PC-9 (cell line): Measurements from ENCODE around the gene DNM3. TPM values are rescaled to one million over a fixed set of nuclear protein-coding genes. Genes with fewer than 3 reads are reported as not detected.

ENCODE experiments used
- BruUV-seq: library from RNA; stranded (reverse); fragments of 400-500 nt; replicated peaks from 2 replicates; lab custom pipeline; 2021; lab: Mats Ljungman, UMichigan
- CTCF ChIA-PET: fragments of 300-600 bp; sonication (Branson Sonifier 250); formaldehyde crosslinking; loops from one replicate; lab custom pipeline; 2022; ENCODE audit warnings: antibody characterized with exemption; lab: Charles Lee
- POLR2A ChIA-PET: fragments of 300-600 bp; sonication (Branson Sonifier 250); formaldehyde crosslinking; loops from one replicate; lab custom pipeline; 2022; ENCODE audit warnings: antibody characterized with exemption; ENCODE audit not compliant: unreplicated experiment; lab: Charles Lee
- DNase-seq, 2 experiments: peaks; one replicate each; pipeline versions ENCODE4 v3.0.0 to v3.0.0-alpha.2; 2015 to 2022; ENCODE audit warnings: mixed read lengths in 1 of 2
- H2AFZ ChIP-seq: fragments of 200-600 bp; sonication (generic); 2 replicates; pipeline ENCODE4 v1.8.1; 2017; ENCODE audit warnings: antibody characterized with exemption
- H3F3A ChIP-seq: fragments of 200-600 bp; sonication (generic); 2 replicates; pipeline ENCODE4 v1.8.1; 2017; ENCODE audit warnings: antibody characterized with exemption, mild to moderate bottlenecking, low read depth; ENCODE audit not compliant: insufficient read depth
- H3K27ac ChIP-seq: fragments of 200-600 bp; sonication (generic); 2 replicates; pipeline ENCODE4 v1.6.1; 2016; ENCODE audit warnings: mixed run types
- H3K27me3 ChIP-seq: fragments of 200-600 bp; sonication (generic); 2 replicates; pipeline ENCODE4 v1.6.1; 2016; ENCODE audit warnings: low read depth, mixed run types; ENCODE audit not compliant: insufficient read depth
- H3K36me3 ChIP-seq: fragments of 200-600 bp; sonication (generic); 2 replicates; pipeline ENCODE4 v1.6.1; 2016; ENCODE audit warnings: low read depth, mixed run types
- H3K4me1 ChIP-seq: fragments of 200-600 bp; sonication (generic); replicated peaks from 2 replicates; pipeline ENCODE4 v1.6.1; 2016; ENCODE audit warnings: mixed run types; ENCODE audit not compliant: insufficient read depth
- H3K4me2 ChIP-seq: fragments of 200-600 bp; sonication (generic); 2 replicates; pipeline ENCODE4 v1.6.1; 2017; ENCODE audit warnings: mixed run types
- H3K4me3 ChIP-seq: fragments of 200-600 bp; sonication (generic); 2 replicates; pipeline ENCODE4 v1.6.1; 2016; ENCODE audit warnings: mixed run types
- H3K79me2 ChIP-seq: fragments of 200-600 bp; sonication (generic); 2 replicates; pipeline ENCODE4 v1.6.1; 2017; ENCODE audit warnings: low read depth, mixed run types
- H3K9me2 ChIP-seq: fragments of 200-600 bp; sonication (generic); 2 replicates; pipeline ENCODE4 v1.8.1; 2017; ENCODE audit warnings: mild to moderate bottlenecking; ENCODE audit not compliant: insufficient read depth
- H3K9me3 ChIP-seq: fragments of 200-600 bp; sonication (generic); 2 replicates; pipeline ENCODE4 v1.8.1; 2016; ENCODE audit warnings: low read depth; ENCODE audit not compliant: insufficient read depth
- H4K20me1 ChIP-seq: fragments of 200-600 bp; sonication (generic); 2 replicates; pipeline ENCODE4 v1.8.1; 2017; ENCODE audit not compliant: insufficient read depth
- EZH2 ChIP-seq: fragments of 200-600 bp; sonication (generic); IDR thresholded peaks from 2 replicates; pipeline ENCODE4 v1.8.0; 2017; ENCODE audit warnings: antibody characterized with exemption, low read depth
- intact Hi-C: fragments of 100-400 bp; cut with micrococcal nuclease; formaldehyde crosslinking; loops from one replicate; pipeline ENCODE4 v1.10.0; 2022; ENCODE audit not compliant: unreplicated experiment
- total RNA-seq: library from RNA; stranded (reverse); gene quantifications from 2 replicates; pipeline ENCODE4 v1.2.3, GENCODE V29; 2021
- TF ChIP-seq, protein P1 (sequence below): fragments of 200-600 bp; sonication (generic); conservative IDR thresholded peaks from 2 replicates; pipeline ENCODE4 v1.6.1; 2017; ENCODE audit warnings: mixed run types, antibody characterized with exemption, mild to moderate bottlenecking, moderate library complexity

DNM3 gene
- total RNA-seq, 1 experiment from 2014 or later: 1.7 TPM

DNA sequence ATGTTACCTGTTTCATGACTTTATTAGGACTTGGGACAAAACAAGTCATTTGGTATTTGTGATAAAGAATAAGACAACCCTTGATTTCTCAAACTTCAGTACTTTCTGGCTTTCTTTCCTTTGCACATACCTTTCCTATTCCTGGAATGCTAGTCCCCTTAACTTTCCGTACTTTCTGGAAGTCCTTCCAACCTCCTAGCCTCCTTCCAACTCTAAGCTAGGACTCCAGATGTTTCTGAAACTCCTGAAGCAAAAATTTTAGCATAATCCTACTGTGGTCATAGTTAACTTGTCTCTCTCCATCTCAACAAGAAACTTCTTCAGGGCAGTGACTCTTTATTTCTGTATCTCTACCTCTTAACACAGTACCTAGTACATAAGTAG, 559.4 kb downstream of the DNM3 start:
- Histone ChIP-seq H3K36me3 (no peaks in the 10 kb centered on the region), H3K27me3 (no peaks in the 10 kb centered on the region), H3K9me3 (no peaks in the 10 kb centered on the region), H3K4me2 (no peak overlapping the region), H3K4me1 (no peaks in the 10 kb centered on the region), H3K9me2 (0 out of 2 replicates have a peak, but pooled peaks cover 9% of the 10 kb centered on the region), H3K79me2 (no peaks in the 10 kb centered on the region), H3K4me3 (no peak overlapping the region), H3F3A (no peaks in the 10 kb centered on the region), H3K27ac (no peak overlapping the region), H4K20me1 (no peaks in the 10 kb centered on the region), H2AFZ (no peak overlapping the region)
- no TSS peak for BruUV-seq
- ChIA-PET CTCF (interaction anchor here (0.6 kb wide), 1 partner anchor 757 kb away, joined by 4 read pairs; no protein-coding TSS in a partner anchor), POLR2A (no interaction called here)
- no peak for DNase-seq
- no peak for TF ChIP-seq EZH2
- intact Hi-C loops: no loop called here

DNA sequence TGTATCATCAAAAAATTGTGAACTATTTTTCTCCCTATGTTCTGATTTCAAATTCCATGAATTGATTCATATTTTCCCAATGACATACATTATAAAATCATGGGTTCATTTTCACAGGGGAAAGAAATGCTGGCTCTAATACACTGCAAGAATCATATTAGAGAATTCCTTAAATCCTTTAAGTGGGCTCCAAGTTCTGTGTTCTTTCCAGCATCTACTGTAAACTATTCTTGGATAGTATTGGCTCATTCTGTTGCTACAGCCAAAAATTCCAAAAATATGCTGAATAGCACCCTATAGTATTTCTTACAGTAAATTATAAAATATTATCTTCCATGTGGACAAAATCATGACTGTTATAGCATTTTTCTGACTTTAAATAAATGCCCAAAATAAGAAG, 560.2 kb downstream of the DNM3 start:
- H3K9me2 ChIP-seq: 0 out of 2 replicates have a peak, but pooled peaks cover 9% of the 10 kb centered on the region
- no peak overlapping the region for H3K4me3 ChIP-seq
- intact Hi-C loops: no loop called here
- H3K27me3 ChIP-seq: no peaks in the 10 kb centered on the region
- no peaks in the 10 kb centered on the region for H3K36me3 ChIP-seq
- no peak overlapping the region for H3K27ac ChIP-seq
- POLR2A ChIA-PET: no interaction called here
- no peaks in the 10 kb centered on the region for H3K79me2 ChIP-seq
- H3K9me3 ChIP-seq: peaks cover under 1% of the 10 kb centered on the region; the same call in 1 of the 2 replicates
- H2AFZ ChIP-seq: no peak overlapping the region
- H3K4me1 ChIP-seq: no peaks in the 10 kb centered on the region
- TF ChIP-seq EZH2: no peak
- TF ChIP-seq, protein P1, sequence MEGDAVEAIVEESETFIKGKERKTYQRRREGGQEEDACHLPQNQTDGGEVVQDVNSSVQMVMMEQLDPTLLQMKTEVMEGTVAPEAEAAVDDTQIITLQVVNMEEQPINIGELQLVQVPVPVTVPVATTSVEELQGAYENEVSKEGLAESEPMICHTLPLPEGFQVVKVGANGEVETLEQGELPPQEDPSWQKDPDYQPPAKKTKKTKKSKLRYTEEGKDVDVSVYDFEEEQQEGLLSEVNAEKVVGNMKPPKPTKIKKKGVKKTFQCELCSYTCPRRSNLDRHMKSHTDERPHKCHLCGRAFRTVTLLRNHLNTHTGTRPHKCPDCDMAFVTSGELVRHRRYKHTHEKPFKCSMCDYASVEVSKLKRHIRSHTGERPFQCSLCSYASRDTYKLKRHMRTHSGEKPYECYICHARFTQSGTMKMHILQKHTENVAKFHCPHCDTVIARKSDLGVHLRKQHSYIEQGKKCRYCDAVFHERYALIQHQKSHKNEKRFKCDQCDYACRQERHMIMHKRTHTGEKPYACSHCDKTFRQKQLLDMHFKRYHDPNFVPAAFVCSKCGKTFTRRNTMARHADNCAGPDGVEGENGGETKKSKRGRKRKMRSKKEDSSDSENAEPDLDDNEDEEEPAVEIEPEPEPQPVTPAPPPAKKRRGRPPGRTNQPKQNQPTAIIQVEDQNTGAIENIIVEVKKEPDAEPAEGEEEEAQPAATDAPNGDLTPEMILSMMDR: no peak
- no peak for DNase-seq
- H3F3A ChIP-seq: no peaks in the 10 kb centered on the region
- CTCF ChIA-PET: interaction anchor here (0.6 kb wide), 1 partner anchor 241 kb away, joined by 3 read pairs; no protein-coding TSS in a partner anchor
- no peak overlapping the region for H3K4me2 ChIP-seq
- H4K20me1 ChIP-seq: no peaks in the 10 kb centered on the region
- BruUV-seq: no TSS peak

DNA sequence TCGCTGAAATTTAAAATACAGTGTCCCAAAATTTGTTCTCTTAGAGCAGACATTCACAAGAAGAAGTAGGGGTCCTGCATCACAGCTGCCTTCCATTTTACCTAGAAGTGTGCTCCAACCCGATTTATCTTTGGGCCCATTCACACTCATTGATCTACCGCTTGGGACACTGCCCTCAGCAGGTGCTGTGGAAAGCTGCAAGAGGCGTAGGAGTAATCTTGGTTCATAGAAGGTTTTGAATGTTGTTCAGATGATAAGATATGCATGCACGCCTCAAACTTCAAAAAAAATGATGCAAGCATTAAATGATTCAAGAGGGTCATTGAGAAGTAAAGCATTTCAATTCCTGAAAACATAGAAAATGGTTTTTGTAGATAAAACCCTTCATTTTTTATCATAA, 560.6 kb downstream of the DNM3 start:
- Histone ChIP-seq H3K36me3 (no peaks in the 10 kb centered on the region), H3F3A (no peaks in the 10 kb centered on the region), H3K4me2 (no peak overlapping the region), H2AFZ (no peak overlapping the region), H3K27me3 (no peaks in the 10 kb centered on the region), H3K79me2 (no peaks in the 10 kb centered on the region), H3K9me3 (peaks cover 3% of the 10 kb centered on the region; the same call in 1 of the 2 replicates), H3K9me2 (0 out of 2 replicates have a peak, but pooled peaks cover 9% of the 10 kb centered on the region), H3K4me3 (no peak overlapping the region), H3K27ac (no peak overlapping the region), H3K4me1 (no peaks in the 10 kb centered on the region), H4K20me1 (no peaks in the 10 kb centered on the region)
- BruUV-seq: no TSS peak
- DNase-seq: no peak
- no peak for TF ChIP-seq EZH2
- TF ChIP-seq, protein P1: no peak
- CTCF ChIA-PET: no interaction called here
- POLR2A ChIA-PET: no interaction called here
- intact Hi-C loops: no loop called here
